KOPT-K1 (cell line): ENCODE measurements around the gene EDEM1.
"Not testable (repeated sequence)": the region's sequence is repeated elsewhere in the genome, so short reads cannot be mapped to it uniquely, and the experiment has no call there.

ENCODE experiments used
- H3K27ac ChIP-seq: fragments of 200-600 bp; sonication (generic); 2 replicates; pipeline ENCODE4 v1.5.1; 2016; ENCODE audit warnings: antibody characterized with exemption, mild to moderate bottlenecking, low read depth, low read length; ENCODE audit not compliant: poor library complexity, severe bottlenecking
- H3K36me3 ChIP-seq: fragments of 200-600 bp; sonication (generic); 2 replicates; pipeline ENCODE4 v1.5.1; 2017; ENCODE audit warnings: antibody characterized with exemption, mild to moderate bottlenecking, low read length, moderate library complexity; ENCODE audit not compliant: insufficient read depth
- H3K9me3 ChIP-seq: fragments of 200-600 bp; sonication (generic); 2 replicates; pipeline ENCODE4 v1.5.1; 2017; ENCODE audit warnings: antibody characterized with exemption, low read length, mild to moderate bottlenecking; ENCODE audit not compliant: insufficient read depth, poor library complexity, severe bottlenecking

Gene EDEM1

DNA sequence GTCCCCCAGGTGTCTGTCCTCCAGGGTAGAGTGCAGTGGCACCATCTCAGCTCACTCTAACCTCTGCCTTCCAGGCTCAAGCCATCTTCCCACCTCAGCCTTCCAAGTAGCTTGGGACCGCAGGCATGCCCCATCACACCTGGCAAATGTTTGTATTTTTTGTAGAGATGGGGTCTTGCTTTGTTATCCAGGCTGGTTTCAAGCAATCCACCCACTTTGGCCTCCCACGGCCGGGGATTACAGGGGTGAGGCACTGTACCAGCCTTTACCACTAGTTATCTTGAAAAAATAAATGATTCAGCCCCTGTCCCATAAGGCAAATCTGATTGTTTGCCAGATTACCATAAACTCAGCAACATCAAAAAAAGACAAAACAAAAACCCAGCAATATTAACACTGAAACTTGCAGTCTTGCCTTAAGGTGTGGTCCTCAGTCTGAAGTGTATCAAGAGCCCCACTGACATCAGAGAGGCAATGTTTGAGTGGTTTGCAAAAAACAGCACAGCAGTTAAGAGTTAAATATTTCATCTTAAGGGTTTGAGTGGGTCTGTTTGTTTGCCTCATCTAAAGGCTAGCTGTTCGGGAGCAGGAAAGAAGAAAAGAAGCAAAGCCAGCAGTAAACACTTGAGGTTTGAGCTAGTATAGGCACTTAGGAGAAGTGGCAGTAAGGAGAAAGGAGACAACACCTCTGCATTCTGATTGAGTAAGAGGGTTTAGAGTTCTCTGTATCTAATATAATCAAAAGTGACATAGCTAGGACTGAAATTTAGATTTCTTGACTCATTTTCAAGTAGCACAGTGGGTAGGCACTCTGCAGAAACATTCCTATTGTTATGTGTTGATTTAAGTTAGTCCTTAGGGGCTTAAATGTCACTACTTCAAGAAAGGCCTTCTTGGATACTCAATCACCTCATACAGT lies 26.3 kb upstream of the EDEM1 start:
- Histone ChIP-seq H3K36me3 (no peaks in the 10 kb centered on the region), H3K9me3 (no peaks in the 10 kb centered on the region), H3K27ac (peak overlapping the region; percentile 19)

DNA sequence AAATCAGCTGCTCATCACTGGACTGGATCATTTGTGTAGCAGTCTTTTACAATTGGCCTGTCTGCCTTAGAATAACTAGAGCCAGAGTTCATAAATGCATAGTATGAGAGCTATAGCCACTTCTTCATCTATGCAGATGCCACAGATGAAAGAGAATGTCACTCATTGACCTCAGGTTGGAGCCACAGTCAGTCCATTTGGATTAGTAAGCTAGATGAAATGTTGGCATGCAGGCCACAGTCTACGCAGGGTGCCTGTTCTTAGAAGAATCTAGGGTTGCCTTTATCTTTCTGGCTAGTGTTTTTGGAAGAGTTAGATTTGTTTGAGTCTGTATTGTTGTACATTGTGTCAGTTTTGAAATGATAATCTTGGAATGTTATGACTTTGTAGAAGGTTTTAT lies 25.4 kb upstream of the EDEM1 start:
- Histone ChIP-seq H3K36me3 (no peaks in the 10 kb centered on the region), H3K9me3 (no peaks in the 10 kb centered on the region), H3K27ac (no peak overlapping the region)

DNA sequence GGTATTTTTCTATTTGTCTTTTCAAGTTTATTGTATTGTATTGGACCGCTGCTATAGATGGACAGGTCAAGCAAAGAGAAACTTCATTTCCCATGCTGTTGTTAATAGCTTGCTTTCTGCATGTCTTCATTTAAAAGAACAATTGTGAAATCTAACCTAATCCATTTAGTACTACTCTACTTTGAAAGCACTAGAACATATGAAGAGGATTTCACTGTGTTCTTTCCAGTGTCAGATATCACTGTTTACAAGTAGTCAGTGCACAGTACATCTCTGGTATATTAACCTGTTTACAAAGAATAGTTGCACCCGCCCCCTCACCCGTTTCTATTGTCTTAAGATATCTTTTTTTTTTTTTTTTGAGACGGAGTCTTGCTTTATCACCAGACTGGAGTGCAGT lies 21.8 kb upstream of the EDEM1 start:
- Histone ChIP-seq H3K27ac (no peak overlapping the region), H3K36me3 (0 out of 2 replicates have a peak, but pooled peaks cover 1% of the 10 kb centered on the region), H3K9me3 (no peaks in the 10 kb centered on the region)

DNA sequence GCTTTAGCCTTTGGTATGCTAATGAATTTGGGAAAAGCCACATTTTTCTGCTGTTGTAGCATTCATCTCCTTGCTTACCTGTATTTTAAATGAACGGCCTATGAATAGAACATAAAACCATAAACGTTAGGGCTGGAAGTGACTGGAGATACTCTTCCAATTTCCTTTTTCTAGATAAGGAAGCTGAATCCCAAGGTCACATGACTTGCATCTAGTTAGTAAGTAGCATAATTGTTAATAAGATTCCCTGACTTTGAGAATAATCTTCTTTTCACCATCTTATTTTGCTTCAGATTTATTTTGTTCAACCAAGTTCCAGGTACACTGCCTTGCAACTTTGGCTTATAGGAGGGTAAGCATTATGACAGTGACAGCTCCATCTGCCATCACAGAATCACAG lies 20.7 kb upstream of the EDEM1 start:
- no peak overlapping the region for H3K27ac ChIP-seq
- H3K36me3 ChIP-seq: peaks cover 11% of the 10 kb centered on the region
- no peaks in the 10 kb centered on the region for H3K9me3 ChIP-seq

DNA sequence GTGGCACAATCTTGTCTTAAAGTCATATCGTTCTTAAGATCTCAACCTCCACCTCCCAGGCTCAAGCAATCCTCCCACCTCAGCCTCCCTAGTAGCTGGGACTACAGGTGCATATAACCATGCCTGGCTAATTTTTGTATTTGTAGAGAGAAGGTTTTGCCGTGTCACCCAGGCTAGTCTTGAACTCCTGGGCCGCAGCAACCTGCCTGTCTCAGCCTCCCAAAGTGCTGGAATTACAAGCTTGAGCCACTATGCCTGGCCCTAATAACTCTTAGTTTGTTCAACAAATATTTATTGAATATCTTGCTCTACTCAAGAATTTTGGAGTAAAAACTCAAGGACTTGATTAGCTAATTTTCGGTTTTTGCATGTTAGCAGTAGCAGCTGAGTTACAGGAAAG lies 19.4 kb upstream of the EDEM1 start:
- Histone ChIP-seq H3K36me3 (peaks cover 24% of the 10 kb centered on the region), H3K9me3 (no peaks in the 10 kb centered on the region), H3K27ac (no peak overlapping the region)

DNA sequence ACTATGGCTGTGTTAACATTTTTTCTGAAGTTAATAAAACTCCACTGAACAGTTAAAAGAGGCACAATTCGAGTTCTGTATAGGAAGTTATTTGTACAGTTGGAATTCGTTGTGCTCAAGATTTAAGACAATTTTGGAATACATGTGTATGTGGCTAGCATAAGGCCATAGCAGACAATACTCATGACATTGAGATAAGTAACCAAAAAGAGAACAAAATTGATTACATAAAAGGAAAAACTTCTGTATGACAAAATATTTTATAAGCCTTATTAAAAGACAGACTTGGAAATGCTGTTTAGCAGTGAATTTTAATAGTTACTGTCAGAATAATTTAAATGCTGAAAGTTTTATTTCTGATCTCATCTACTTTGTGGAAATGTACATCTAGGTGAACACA lies 17.7 kb upstream of the EDEM1 start:
- H3K9me3 ChIP-seq: no peaks in the 10 kb centered on the region
- peaks cover 40% of the 10 kb centered on the region for H3K36me3 ChIP-seq
- H3K27ac ChIP-seq: no peak overlapping the region

DNA sequence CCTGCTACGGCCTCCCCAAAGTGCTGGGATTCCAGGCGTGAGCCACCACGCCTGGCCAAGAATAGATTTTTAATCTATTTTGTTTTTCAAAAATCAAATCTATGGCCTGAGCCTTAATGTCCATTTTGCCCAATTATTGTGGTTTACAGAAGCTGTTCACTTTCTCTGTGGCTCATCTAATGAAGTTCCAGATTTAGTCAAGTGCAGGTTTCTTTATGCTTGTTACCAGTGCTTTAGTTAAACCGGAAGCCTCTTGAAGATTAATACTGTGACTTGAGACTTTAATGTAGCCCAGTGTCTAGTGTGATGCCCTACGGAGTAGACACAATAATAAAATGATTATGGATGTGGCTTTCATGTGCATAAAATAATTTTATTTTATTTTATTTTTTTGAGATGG lies 16.5 kb upstream of the EDEM1 start:
- no peak overlapping the region for H3K27ac ChIP-seq
- H3K9me3 ChIP-seq: no peaks in the 10 kb centered on the region
- peaks cover 51% of the 10 kb centered on the region for H3K36me3 ChIP-seq

DNA sequence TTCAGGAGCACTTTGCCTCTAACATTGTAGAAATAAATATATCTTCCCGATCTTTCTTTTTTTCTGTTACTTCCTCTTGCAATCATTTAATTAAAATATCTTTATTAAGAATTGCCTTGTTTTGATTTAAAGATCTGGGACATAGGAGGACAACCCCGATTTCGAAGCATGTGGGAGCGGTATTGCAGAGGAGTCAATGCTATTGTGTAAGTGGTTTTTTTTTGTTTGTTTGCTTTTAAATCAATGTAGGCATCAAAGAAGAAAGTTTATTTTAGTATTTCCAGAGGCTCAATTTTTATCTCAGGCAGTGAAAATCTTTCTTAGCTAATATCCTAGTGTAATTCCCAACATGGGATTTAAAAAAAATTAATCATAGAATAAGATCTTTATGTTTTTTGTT lies 15.5 kb upstream of the EDEM1 start:
- Histone ChIP-seq H3K9me3 (no peaks in the 10 kb centered on the region), H3K27ac (no peak overlapping the region), H3K36me3 (peaks cover 62% of the 10 kb centered on the region)

DNA sequence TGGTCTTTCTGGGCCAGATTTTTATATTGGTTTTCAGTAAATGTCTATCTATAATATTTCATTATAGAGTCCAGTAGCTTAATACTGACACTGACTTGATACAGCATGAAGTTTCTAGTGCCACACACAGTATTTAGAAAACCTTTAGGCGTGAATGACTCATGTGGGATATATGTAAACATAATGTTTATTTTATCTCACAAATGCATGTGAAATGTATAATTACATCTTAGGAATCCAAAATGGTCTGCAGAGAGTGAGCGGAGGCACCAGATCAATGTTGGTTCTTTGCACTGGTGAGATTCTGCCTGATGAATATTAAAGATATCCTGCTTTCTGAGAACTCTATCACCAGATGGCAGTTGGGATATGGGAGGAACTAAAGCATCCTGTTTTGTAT lies 8.5 kb upstream of the EDEM1 start:
- Histone ChIP-seq H3K27ac (peak overlapping the region; percentile 94), H3K36me3 (peaks cover 64% of the 10 kb centered on the region)
- not testable (repeated sequence) for H3K9me3 ChIP-seq

DNA sequence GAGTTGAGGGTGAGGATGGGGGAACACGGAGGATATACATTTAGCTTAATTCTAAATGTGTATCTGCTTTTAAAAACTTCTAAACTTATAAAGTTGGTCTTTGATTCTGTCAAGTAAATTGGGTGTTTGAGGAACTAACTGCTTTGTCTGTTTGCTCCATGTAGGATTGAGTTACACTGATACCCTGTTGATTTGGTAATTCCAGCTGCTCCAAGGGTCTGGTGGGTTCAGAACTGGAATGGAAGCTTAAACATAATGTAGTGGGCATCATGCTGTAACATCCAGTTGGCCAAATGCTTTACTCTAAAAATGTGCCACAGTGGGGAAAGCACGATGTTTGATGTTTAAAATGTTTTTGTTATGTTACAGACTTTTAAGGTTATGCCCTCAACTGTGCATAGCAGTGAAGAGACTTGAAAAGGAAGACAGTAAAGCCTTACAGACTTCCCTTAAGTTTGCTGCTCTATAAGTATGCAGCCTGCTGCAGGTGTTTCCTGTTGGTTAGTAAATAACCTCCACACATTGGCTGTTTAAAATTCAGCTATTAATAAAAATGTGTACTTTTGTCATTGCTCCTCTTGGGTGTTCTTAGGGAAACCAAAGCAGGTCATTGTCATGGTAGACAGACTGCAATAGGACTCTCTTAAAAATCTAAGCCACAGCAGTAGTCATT lies 5.9 kb upstream of the EDEM1 start:
- Histone ChIP-seq H3K36me3 (peaks cover 39% of the 10 kb centered on the region), H3K27ac (peak overlapping the region; percentile 94), H3K9me3 (no peaks in the 10 kb centered on the region)

DNA sequence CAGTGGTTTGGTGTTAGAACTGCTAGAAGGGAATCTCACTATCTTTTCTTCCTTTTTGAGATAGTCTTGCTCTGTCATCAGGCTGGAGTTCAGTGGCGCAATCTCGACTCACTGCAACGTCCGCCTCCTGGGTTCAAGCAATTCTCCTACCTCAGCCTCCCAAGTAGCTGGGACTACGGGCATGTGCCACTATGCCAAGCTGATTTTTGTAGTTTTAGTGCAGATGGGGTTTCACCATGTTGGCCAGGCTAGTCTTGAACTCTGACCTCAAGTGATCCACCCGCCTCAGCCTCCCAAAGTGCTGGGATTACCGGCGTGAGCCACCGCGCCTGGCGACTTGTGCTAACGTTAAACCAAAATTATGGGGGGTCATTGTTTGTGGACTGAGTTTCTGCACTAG lies 3.8 kb upstream of the EDEM1 start:
- H3K27ac ChIP-seq: peak overlapping the region; percentile 94
- H3K9me3 ChIP-seq: not testable (repeated sequence)
- H3K36me3 ChIP-seq: peaks cover 22% of the 10 kb centered on the region

DNA sequence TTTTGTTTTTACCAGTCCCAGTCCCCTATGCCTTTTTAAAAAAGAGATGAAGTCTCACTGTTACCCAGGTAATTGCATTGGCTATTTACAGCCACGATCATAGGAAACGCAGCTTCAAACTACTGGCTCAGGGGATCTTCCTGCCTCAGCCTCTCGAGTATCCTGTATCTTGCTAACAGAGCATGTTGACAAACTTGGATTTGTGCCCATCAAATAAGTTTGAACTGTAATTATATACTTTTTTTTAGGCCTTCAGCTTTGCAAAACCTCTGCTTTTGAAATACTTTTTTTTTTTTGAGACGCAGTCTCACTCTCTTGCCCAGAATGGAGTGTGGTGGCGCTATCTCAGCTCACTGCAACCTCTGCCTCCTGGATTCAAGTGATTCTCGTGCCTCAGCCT lies 3.0 kb upstream of the EDEM1 start:
- Histone ChIP-seq H3K36me3 (peaks cover 14% of the 10 kb centered on the region), H3K9me3 (no peaks in the 10 kb centered on the region), H3K27ac (peak overlapping the region; percentile 94)

DNA sequence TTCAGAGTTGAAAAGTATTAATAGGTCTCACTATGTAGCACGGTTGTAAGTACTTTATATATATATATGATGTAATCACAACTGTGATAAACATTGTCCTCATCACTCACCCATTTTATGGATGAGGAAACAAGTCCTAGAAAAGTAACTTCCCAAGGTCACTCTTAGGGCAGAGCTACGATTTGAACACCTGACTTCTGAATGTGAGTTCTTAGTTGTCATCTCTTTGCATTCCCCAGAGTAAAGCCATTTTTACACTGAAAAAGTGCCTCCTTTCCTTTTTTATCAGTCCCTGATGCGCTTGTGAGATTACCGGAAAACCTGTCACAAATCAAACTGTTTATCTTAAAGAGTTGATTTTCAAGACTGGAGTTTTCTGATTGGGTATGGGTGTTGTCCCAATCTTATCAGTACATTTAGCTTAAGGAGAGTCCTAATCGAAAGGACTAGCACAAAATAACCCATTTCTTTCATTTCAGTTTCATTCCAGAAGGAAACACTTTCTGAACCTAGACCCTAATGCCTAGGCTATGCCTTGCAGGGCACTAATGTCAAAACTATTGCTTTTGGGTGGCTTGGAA lies 2.3 kb upstream of the EDEM1 start:
- H3K9me3 ChIP-seq: no peaks in the 10 kb centered on the region
- H3K36me3 ChIP-seq: peaks cover 8% of the 10 kb centered on the region
- peak overlapping the region; percentile 9 for H3K27ac ChIP-seq

DNA sequence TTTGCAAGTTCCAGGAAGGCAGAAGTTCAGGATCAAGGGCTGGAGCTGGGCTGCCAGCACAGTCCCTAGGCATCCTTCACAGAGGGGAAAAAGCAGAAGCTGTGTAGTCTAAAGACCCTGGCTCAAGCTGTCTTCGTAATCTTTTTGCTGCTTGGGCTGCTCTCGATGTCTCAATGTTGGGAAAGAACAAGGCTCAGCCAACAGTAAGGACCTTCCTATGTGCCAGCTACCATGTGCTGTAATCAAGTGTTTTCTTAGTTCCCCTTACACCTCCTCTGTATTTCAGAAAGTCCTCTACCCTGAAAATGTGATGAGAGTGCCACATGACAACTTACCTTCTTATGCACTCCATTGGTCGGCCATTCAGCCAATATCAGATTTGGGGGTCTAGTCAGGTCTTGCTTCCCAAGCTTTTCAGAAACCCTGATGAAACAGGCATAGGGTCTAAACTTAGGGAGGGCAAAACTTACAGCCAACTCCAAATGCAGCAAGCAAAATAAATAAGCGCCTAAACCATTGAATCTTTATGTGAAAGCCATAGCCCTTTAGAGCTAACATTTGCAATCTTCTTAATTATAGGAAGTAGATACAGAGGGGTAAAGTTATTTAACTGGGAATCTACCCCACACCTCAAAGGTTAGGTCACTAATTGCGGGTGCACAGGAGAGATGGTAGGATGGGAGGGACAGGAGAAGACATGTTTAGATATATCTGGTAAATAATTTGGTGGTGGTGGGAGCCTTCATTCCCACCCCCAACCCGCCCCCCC lies 1.2 kb upstream of the EDEM1 start:
- peak overlapping the region; percentile 8 for H3K27ac ChIP-seq
- peaks cover 3% of the 10 kb centered on the region; the same call in 1 of the 2 replicates for H3K36me3 ChIP-seq
- no peaks in the 10 kb centered on the region for H3K9me3 ChIP-seq

DNA sequence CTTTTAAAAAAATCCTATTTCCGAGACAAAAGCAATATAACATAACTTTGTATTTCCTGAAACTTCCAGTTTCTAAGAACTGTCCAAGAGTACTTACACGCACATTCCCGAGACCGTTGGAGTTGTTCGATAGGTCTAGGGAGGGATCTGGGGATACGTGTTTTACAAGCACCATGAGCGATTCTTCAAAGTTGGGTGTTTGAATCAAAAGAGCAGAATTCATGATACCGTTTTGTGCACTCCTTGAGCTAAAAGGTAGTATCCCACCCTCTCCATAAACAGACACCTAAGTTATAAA lies 700 bp upstream of the EDEM1 start:
- H3K27ac ChIP-seq: peak overlapping the region; percentile 83
- H3K9me3 ChIP-seq: no peaks in the 10 kb centered on the region
- peaks cover 3% of the 10 kb centered on the region; the same call in 1 of the 2 replicates for H3K36me3 ChIP-seq
